Measurements from ENCODE around the gene CACYBP.

Gene CACYBP

DNA sequence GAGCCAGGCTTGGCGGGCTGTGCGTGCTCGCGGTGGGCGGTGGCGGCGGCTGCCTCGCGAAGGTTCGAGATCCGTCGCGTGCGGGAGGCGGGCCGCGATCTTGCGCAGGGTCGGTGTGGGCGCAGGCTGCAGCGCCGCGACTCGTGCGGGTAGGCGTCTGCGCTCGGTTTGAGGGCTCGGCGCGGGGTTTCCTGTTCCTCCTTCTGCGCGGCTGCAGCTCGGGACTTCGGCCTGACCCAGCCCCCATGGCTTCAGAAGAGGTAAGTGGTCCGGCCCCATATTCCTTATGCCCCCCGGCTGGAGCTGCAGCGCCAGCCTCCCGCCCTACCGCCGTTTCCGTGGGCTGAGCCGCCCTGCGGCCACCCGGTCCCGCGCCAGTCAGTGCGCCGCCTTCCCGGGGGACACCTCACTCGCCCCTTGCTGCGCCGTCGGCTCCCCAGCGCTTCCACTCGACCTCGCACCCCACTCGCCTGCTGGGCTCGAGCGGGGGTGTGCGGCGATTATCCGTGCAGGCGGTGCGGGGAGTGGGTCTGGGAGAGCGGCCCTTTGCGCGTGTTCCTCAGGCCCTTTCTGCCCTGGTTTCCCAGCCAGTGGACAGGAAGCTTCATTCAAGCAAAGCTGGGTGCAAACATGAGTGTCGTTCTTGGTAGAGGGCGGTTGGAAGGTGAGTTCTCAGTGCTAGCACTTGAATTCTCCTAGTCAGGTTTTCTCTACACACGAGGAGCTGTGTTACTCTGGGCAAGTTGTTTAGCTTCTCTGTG, at the start of gene CACYBP:
Gene CACYBP (plus strand): TSS at position 12 of the 761 bp plus-strand sequence. CDS start 234 bp downstream, at position 246.
- no peak for DNase-seq (ENCODE audit: low spot score)

DNA sequence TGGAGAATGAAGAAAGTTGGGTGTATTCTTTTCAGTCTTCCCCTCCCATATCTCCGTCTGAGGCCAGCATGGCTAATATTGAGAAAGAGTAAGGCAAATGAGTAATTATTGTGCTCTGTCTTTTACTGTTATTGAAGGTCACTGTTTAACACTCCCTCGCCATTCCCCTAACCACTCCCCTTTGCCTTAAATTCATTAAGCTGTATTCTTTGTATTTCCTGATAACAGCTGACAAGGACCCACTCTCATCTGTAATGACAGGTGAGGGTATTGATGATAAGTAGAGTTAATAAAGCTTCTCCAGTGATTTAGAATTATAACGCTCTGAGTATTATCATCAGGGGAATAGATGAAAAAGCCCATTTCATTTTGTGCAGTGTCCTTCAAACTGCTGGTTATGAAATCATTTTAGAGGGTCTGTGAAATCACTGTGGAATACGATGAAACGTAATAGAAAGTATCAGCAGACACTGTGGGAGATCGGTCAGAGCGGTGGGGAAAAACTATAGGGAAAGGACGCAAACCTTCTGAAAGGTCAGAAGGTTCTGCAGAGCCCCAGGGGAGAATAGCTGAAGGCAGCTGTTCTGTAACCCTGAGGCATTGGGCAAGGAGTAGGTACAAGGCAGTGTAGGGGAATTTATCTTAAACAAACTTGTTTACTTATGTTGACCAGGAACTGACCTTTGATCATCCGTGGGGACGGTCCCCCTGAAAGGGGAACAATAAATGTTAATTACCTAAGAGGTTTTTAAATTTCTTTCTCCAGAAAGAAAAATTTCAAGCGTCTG, 46.3 kb upstream of the CACYBP start:
- DNase-seq (ENCODE audit: low spot score), result no peak

GRCh38 chr1:174954073-174954460, 45.7 kb upstream of the CACYBP start:
- no peak for DNase-seq (ENCODE audit: low spot score)

GRCh38 chr1:174954671-174955669, 44.8 kb upstream of the CACYBP start:
- DNase-seq (ENCODE audit: low spot score), result no peak

DNA sequence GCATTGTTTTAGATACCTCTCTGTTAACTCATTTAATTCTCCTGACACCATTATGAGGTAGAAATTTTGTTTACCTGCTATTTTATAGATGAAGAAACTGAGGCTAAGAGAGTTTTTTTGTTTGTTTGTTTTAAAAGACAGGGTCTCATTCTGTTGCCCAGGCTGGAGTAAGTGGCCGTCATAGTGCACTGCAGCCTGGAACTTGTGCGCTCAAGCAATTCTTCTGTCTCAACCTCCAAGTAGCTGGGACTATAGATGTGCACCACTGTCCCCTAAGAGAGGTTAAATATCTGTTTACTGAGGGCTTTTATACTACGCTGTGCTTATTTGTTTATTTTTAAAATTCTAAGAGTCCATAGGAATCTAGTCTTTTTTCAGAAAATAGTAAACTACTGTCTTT, 43.7 kb upstream of the CACYBP start:
- DNase-seq (ENCODE audit: low spot score), result no peak

- no peak for DNase-seq (ENCODE audit: low spot score)
Measured at GRCh38 chr1:174956976-174957375, 42.8 kb upstream of the CACYBP start.

DNA sequence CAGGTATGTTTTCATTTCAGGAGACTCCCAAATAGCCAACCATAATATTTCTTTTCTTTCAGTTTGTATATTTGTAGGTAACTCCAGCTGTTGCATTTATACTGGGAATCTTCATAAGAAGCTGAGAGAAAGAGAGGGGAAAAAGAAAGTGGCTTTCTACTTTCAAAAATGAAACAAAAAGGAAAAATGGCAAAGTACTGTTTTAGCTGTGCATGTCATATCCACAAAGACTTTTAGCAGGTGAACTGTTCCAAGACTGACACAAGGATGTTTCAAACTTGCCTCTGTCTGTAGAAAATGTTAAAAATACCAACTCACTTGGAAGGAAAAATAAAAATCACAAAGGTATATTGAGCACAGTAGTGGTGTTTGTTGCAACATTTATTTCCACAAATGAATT, 41.9 kb upstream of the CACYBP start:
- DNase-seq (ENCODE audit: low spot score), result no peak

DNA sequence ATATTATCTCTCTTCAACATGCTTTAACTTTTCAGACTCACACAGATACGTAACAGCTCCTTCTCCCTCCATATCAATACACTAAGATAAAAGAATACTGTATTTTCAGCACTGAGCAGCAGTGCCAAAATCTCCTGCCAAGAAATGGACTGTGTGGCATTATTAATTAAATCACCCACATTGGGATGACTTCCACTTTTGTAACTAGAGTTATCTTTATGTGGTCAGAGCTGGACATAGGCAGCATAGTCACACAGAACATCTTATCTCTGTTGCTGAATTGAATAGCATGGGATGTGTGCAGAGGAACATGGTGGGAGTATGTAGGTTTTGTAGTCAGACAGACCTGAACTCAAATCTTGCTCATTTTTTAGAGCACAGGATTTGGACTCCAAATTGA, 41.4 kb upstream of the CACYBP start:
- DNase-seq (ENCODE audit: low spot score), result no peak

DNA sequence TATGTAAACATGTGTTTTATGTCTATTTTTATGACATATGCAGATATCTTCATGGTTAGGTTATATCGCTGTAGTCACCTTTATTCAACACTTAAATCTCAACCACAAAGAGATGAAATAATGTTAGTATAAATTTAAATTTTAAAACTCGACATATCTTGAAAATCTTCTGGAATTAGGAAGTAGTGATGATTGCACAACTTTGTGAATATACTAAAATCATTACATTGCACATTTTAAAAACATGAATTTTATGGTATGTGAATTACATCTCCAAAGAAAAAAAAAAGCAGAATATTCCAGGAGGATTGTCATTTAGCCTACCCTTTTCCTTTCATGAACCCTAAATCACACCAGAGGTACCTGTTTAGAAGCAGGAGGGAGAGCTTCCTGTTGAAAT, 39.4 kb upstream of the CACYBP start:
- no peak for DNase-seq (ENCODE audit: low spot score)

GRCh38 chr1:174963529-174964125, 36.1 kb upstream of the CACYBP start:
- no peak for DNase-seq (ENCODE audit: low spot score)

DNA sequence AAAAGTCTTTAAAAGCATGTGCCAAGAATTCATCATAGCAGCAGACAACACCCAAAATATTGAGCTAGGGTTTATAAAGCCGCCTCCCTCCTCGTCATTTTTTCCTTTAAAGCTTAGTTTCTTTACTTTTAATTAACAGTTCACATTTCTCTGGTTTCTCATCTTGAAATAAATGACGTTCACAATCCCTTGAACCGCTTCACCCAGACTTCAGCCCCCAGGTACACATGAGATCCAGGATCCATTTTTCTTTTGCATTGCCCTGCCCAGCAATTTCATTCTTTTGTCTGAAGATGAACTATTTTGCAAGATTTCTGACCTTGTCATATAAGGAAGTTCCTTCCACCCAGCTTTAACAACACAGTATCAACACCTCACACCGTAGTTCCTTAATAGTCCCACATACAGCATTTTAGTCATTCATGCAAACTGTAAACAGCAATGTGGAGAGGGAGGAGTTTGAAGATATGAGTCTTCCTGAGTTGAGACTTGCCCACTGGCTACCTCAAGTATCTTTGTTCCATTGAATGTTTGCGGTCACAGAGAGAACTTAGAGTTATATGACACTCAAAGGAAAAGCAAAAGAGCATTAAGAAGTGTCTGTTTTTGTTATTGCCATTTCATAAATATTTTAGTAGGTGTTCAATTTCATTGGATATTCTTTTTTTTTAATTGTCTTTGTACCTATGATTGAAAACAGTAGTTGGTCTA, 35.3 kb upstream of the CACYBP start:
- DNase-seq (ENCODE audit: low spot score), result no peak

- DNase-seq (ENCODE audit: low spot score), result no peak
Measured at GRCh38 chr1:174964972-174965361, 34.8 kb upstream of the CACYBP start.

- DNase-seq (ENCODE audit: low spot score), result no peak
Measured at GRCh38 chr1:174965362-174966007, 34.3 kb upstream of the CACYBP start.

DNA sequence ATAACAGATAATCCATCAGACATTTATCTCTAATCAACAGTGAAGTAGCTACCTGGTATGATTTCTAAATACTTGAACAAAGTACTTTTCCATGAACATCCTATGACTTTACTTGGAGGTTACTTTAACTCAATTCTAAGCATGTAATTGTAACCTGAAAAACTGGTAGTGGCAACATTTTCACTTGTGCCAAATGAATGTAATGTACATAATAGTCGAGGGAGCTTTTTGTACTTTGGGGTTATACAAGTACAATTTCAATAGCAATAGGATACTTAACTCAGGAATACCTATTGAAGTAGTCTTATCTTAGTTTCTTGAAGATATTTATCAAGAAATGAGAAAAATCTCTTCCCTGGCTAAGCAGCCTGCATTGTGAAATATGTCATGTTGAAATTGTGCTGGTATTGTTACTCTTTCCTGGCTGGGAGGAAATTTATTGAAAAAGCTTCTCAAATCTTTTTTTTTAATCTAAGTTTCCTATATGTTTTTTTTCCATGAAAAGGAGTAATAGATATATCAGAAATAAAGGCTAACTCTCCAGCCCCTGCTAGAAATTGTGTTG, 33.7 kb upstream of the CACYBP start:
- DNase-seq (ENCODE audit: low spot score), result no peak

DNA sequence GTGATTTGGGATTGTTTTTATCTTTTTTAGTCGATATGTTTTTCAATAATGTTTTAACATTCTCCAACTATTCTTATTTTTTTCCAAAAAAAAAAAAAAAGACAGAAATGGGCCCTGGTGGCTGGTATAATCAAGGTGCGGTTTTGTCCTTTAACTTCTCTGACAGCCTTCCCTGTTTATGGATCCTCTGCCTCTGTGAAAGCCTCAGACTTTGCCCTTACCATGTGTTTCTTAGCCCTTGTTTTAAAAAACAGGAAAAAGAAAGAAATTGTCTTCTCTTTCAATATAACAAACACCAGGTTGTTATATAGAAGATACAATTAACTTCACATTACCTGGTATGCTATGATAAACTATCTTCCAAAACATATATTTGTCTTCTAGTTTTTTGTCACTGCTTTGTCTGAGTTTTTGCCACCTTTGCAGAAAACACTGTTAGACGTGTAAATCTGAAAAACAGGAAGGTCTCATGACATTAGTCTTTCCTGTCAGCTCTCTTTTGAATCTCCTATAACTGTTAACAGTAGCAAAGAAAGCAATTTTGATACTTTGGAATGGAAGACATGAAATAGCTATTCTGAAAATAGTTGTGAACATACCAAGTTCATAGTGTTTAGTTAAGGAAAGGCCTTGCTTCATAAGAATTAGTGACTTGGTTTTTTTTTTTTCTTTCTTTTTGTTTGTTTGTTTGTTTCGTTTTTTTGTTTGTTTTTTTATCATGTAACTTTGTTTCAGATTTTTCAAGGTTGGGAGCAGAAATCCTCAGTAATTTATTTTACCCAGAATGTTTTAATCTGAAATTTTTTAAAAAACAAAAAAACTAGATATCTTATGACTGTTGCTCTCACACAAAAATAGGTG, 31.7 kb upstream of the CACYBP start:
- DNase-seq (ENCODE audit: low spot score), result no peak

DNA sequence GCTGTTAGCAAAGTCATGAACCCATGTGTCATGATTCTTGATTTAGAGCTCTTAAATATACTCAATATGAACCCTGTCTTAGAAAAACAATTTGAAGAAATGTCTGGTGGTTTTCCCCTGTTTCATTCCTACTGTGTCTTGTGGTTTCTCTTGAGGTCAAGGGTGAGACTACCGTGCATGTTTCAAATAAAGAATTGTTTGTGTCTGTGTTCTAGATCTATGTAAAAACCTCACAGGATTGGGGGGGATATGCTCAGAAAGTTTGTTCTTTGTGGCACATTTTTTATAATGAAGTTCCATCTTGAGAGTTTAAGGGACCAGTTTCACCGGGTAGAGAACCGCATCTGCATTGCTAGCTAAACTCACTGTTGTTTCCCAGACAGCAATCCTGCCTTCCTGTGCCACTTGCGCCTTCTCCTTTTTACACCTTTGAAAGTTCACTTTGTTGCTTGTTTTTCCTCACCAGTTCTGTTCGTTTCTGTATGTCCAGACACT, 30.9 kb upstream of the CACYBP start:
- no peak for DNase-seq (ENCODE audit: low spot score)

GRCh38 chr1:174969977-174970376, 29.8 kb upstream of the CACYBP start:
- DNase-seq (ENCODE audit: low spot score), result no peak

DNA sequence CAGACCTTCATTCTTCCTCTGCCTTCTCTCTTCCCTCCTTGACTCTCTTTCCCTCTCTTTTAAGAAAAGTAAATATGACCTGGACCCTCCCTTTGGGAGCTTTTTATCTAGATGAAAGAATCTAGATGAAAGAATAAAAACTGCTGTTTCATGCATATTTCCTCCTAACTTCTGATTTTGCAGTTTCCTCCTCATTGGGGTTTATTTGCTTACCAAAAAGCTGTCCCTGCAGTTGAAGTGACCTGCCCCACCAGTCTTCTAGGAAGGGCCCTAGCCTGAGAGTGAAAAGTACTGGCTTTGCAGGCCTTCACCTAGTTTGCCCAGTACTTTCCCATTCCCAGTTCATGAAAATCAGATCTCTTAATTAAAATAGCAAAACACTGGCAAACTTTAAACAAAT, 28.3 kb upstream of the CACYBP start:
- no peak for DNase-seq (ENCODE audit: low spot score)

- no peak for DNase-seq (ENCODE audit: low spot score)
Measured at GRCh38 chr1:174971902-174972301, 27.8 kb upstream of the CACYBP start.
